Measurements from ENCODE around the gene ZSWIM3.

DNA sequence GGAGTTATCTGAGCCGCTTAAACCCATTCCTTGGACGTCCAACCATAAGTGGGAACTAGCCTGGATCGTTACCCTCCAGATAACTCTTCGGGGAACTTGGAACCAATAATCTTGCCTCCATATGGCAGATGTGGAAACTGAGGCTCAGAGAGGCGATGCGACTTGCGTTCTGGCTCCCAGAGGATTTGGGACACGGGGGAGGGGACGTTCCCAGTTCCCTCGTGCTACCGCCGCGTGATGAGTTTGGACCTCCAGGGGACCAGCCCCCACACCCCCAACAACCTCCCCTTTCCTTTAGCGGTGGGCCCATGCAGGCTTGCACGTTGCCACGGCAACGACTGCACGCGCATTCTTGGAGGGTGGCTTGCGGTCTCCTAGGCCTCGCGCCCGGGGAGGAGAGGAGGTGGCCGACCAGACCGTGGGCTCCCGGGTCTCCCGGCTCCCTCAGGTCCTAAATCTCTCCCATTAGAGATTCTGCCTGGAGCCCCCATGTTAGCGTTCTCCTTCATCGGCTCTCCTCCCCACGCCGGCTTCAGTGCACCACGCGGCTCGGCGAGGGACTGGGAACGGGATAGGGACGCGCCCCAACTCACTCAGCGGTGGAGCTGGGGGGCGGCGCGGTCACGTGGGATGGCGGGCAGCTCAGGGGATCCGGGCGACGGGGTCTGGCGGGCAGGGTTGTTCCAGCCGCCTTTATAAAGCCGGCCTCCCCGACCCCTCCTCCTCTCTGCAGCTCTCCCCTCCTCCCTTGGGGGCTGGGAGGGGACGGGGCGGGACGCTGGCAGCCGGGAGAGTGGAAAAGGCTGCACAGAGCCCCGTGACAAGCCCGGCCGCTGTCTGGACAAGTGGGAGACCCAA lies 54.3 kb downstream of the ZSWIM3 start, which contains the start of gene PLTP:
- TF ChIP-seq, protein P1, sequence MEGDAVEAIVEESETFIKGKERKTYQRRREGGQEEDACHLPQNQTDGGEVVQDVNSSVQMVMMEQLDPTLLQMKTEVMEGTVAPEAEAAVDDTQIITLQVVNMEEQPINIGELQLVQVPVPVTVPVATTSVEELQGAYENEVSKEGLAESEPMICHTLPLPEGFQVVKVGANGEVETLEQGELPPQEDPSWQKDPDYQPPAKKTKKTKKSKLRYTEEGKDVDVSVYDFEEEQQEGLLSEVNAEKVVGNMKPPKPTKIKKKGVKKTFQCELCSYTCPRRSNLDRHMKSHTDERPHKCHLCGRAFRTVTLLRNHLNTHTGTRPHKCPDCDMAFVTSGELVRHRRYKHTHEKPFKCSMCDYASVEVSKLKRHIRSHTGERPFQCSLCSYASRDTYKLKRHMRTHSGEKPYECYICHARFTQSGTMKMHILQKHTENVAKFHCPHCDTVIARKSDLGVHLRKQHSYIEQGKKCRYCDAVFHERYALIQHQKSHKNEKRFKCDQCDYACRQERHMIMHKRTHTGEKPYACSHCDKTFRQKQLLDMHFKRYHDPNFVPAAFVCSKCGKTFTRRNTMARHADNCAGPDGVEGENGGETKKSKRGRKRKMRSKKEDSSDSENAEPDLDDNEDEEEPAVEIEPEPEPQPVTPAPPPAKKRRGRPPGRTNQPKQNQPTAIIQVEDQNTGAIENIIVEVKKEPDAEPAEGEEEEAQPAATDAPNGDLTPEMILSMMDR (conservative IDR thresholded peaks at IDR 0.05 in 1 of 2, IDR thresholded peaks at IDR 0.05 in 1 of 2; ENCODE audit: low read depth in 1 of 2, low read length in 2 of 2), result no peak
- TF ChIP-seq EZH2 (IDR thresholded peaks at IDR 0.05; ENCODE audit: low read length, missing control alignments), result no peak

All from fibroblast of lung (primary cell).